WTC11 (cell line): ENCODE data around the gene SFMBT1. TPM values are rescaled to one million over a fixed set of nuclear protein-coding genes. Genes with fewer than 3 reads are reported as not detected.

Experiments
- ATAC-seq: fragments of 200-7000 bp; cut with Tn5 transposase; 2 replicates; pipeline ENCODE4 v1.10.0; 2021; ENCODE audit warnings: mild to moderate bottlenecking, moderate library complexity
- CTCF ChIA-PET: fragments of 300-600 bp; sonication (Branson Sonifier 250); formaldehyde crosslinking; loops from one replicate; lab custom pipeline; 2021; ENCODE audit warnings: antibody characterized with exemption; lab: Charles Lee
- POLR2A ChIA-PET: fragments of 350-600 bp; sonication (Branson Sonifier 250); formaldehyde crosslinking; loops from one replicate; lab custom pipeline; 2021; ENCODE audit warnings: antibody characterized with exemption; lab: Charles Lee
- DNase-seq: peaks from one replicate; pipeline ENCODE4 v3.0.0; 2021; ENCODE audit warnings: low spot score
- H3K27ac Mint-ChIP-seq: 2 replicates; pipeline ENCODE4 v1.8.0; 2021; ENCODE audit warnings: mixed read lengths
- H3K27me3 Mint-ChIP-seq: 2 replicates; pipeline ENCODE4 v1.8.0; 2021; ENCODE audit warnings: low read depth, mild to moderate bottlenecking, moderate library complexity, mixed read lengths
- H3K36me3 Mint-ChIP-seq: 2 replicates; pipeline ENCODE4 v1.8.0; 2021; ENCODE audit warnings: mixed read lengths
- H3K4me1 Mint-ChIP-seq: 2 replicates; pipeline ENCODE4 v1.8.0; 2022; ENCODE audit warnings: mixed read lengths
- H3K4me3 Mint-ChIP-seq: 2 replicates; pipeline ENCODE4 v1.8.0; 2021; ENCODE audit warnings: mild to moderate bottlenecking, moderate library complexity, mixed read lengths
- H3K9me3 Mint-ChIP-seq: 2 replicates; pipeline ENCODE4 v1.8.0; 2021; ENCODE audit warnings: mixed read lengths
- ATF1 ChIP-seq: sonication (generic); formaldehyde crosslinking; IDR thresholded peaks from 2 replicates; pipeline ENCODE4 v1.8.1; 2023; ENCODE audit warnings: mild to moderate bottlenecking, moderate library complexity, missing genetic modification reagents
- ATF3 ChIP-seq: sonication (generic); formaldehyde crosslinking; conservative IDR thresholded peaks from 2 replicates; pipeline ENCODE4 v1.8.1; 2022; ENCODE audit warnings: mild to moderate bottlenecking, missing genetic modification reagents
- JAZF1 ChIP-seq: fragments of 250-450 bp; sonication (Bioruptor Pico); IDR thresholded peaks from 2 replicates; pipeline ENCODE4 v1.9.0; 2021; ENCODE audit warnings: moderate library complexity, mild to moderate bottlenecking, inconsistent platforms
- PRRX2 ChIP-seq: fragments of 250-450 bp; sonication (Bioruptor Pico); IDR thresholded peaks from 2 replicates; pipeline ENCODE4 v1.8.0; 2021; ENCODE audit warnings: mild to moderate bottlenecking
- RELA ChIP-seq: sonication (generic); formaldehyde crosslinking; IDR thresholded peaks from 2 replicates; pipeline ENCODE4 v1.8.1; 2022; ENCODE audit warnings: missing genetic modification reagents, mild to moderate bottlenecking, borderline replicate concordance
- STAT6 ChIP-seq: sonication (generic); formaldehyde crosslinking; conservative IDR thresholded peaks from 2 replicates; pipeline ENCODE4 v1.8.1; 2023; ENCODE audit warnings: mild to moderate bottlenecking, low read depth, missing genetic modification reagents, moderate library complexity
- TEAD4 ChIP-seq: sonication (generic); formaldehyde crosslinking; IDR thresholded peaks from 2 replicates; pipeline ENCODE4 v1.8.0; 2022; ENCODE audit warnings: mild to moderate bottlenecking, missing genetic modification reagents
- TP53 ChIP-seq: sonication (generic); formaldehyde crosslinking; IDR thresholded peaks from 2 replicates; pipeline ENCODE4 v1.8.1; 2023; ENCODE audit warnings: mild to moderate bottlenecking, missing genetic modification reagents
- ZNF219 ChIP-seq: sonication (generic); formaldehyde crosslinking; IDR thresholded peaks from 2 replicates; pipeline ENCODE4 v1.8.0; 2023; ENCODE audit warnings: missing genetic modification reagents, mild to moderate bottlenecking, borderline replicate concordance
- ZNF317 ChIP-seq: sonication (generic); formaldehyde crosslinking; IDR thresholded peaks from 2 replicates; pipeline ENCODE4 v1.8.1; 2023; ENCODE audit warnings: low read depth, mild to moderate bottlenecking, moderate library complexity, missing genetic modification reagents, borderline replicate concordance
- total RNA-seq: library from RNA; stranded (reverse); gene quantifications from 3 replicates; pipeline ENCODE4 v1.2.3, GENCODE V29; 2021
- TF ChIP-seq, protein P1 (sequence below): sonication (generic); formaldehyde crosslinking; IDR thresholded peaks from 2 replicates; pipeline ENCODE4 v1.8.1; 2023; ENCODE audit warnings: mild to moderate bottlenecking, missing genetic modification reagents, moderate library complexity
- TF ChIP-seq, protein P2 (sequence below): sonication (generic); formaldehyde crosslinking; IDR thresholded peaks from 2 replicates; pipeline ENCODE4 v1.8.1; 2022; ENCODE audit warnings: low read depth, missing genetic modification reagents, borderline replicate concordance
- TF ChIP-seq, protein P3 (sequence below): sonication (generic); formaldehyde crosslinking; IDR thresholded peaks from 2 replicates; pipeline ENCODE4 v1.8.1; 2023; ENCODE audit warnings: mild to moderate bottlenecking, missing genetic modification reagents, moderate library complexity
- TF ChIP-seq, protein P4 (sequence below): fragments of 250-450 bp; sonication (Bioruptor Pico); IDR thresholded peaks from 2 replicates; pipeline ENCODE4 v2.1.2; 2022; ENCODE audit warnings: mild to moderate bottlenecking, moderate library complexity

SFMBT1 gene
- total RNA-seq, 1 experiment from 2014 or later, result 20.9 TPM

DNA sequence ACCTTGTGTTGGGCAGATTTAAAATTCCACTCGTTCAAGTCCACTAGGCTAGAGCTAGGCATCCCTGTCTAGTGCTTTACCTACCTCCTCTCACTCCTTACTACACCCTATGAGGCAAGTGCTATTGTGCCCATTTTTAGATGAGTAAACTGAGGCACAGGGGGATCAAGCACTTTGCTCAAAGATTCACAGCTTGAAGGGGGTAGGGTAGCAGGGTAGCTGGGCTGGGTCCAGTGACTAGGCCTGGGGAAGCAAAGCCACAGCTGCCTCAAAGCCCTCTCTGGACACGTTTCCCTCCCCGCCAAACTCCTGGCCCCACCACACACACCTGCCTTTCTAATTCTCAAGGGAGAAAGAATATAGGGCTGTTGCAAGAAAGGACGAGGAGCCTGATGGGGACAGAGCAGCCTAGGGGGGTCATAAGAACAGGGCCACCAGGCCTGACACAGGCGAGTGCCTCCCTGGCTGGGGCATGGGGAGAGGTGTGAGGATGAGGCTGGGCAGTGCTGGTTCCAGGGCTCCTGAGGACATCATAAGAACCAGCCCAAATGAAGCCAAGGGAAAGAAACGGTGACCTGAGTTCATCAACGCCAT, 34.8 kb upstream of the SFMBT1 start (continued):
- TF ChIP-seq TP53, result no peak
- TF ChIP-seq, protein P1, sequence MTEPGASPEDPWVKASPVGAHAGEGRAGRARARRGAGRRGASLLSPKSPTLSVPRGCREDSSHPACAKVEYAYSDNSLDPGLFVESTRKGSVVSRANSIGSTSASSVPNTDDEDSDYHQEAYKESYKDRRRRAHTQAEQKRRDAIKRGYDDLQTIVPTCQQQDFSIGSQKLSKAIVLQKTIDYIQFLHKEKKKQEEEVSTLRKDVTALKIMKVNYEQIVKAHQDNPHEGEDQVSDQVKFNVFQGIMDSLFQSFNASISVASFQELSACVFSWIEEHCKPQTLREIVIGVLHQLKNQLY (CRISPR knock-in tag), result no peak
- TF ChIP-seq STAT6 (CRISPR knock-in tag), result no peak
- TF ChIP-seq JAZF1 (CRISPR knock-in tag), result no peak
- TF ChIP-seq, protein P2, sequence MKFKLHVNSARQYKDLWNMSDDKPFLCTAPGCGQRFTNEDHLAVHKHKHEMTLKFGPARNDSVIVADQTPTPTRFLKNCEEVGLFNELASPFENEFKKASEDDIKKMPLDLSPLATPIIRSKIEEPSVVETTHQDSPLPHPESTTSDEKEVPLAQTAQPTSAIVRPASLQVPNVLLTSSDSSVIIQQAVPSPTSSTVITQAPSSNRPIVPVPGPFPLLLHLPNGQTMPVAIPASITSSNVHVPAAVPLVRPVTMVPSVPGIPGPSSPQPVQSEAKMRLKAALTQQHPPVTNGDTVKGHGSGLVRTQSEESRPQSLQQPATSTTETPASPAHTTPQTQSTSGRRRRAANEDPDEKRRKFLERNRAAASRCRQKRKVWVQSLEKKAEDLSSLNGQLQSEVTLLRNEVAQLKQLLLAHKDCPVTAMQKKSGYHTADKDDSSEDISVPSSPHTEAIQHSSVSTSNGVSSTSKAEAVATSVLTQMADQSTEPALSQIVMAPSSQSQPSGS (CRISPR knock-in tag), result no peak
- no peak for TF ChIP-seq ZNF317 (CRISPR knock-in tag)

DNA sequence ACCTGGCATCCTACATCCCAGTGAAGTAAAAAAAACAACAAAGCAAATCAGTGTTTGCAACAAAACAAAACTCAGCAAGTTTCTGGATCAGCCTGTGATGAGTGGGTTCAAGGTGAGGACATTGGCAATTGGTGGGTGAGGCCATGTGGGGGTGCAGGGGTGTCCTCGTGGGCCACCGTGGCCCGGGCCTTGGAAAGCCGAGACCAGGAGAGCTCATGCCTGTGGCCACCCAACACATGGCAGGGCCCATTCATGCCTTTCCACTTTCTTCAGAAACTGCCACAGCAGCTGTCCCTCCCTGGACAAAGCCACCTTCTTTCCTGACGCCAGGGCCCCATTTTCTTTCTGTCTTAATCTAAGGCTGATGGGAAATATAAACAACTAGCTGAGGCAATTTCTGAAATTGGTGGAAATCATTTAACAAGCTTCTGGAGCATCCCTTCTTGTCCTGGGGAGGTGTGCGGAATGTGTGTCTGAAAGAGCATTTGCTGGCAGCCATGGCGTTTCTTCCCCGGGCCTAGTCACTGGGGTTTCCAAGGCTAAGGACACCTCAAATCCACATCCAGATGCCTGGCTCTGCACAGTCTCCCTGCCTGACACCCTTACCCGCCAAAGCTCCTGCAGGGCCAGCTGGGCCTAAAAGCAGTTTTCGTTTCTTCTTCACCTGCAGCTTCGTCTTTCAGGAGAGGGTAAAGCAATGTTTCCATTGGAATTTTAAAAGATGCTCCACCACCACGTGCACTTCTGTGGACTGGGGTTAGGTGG, 34.1 kb upstream of the SFMBT1 start:
- peak overlapping the region; percentile 36; the same call in 1 of the 2 replicates for H3K27ac Mint-ChIP-seq
- no peak overlapping the region for H3K4me3 Mint-ChIP-seq
- DNase-seq (no peak), ATAC-seq (no peak)
- no peaks in the 10 kb centered on the region for H3K4me1 Mint-ChIP-seq
- no peaks in the 10 kb centered on the region for H3K36me3 Mint-ChIP-seq
- POLR2A ChIA-PET, result no interaction called here
- CTCF ChIA-PET, result interaction anchor here (0.7 to 1.3 kb wide), 4 partner anchors 10 to 55 kb away, joined by 3 to 6 read pairs (median 4); no protein-coding TSS in a partner anchor
- TF ChIP-seq ZNF219 (no peak), ATF1 (CRISPR knock-in tag) (no peak), ATF3 (CRISPR knock-in tag) (no peak)
- TF ChIP-seq, protein P3, sequence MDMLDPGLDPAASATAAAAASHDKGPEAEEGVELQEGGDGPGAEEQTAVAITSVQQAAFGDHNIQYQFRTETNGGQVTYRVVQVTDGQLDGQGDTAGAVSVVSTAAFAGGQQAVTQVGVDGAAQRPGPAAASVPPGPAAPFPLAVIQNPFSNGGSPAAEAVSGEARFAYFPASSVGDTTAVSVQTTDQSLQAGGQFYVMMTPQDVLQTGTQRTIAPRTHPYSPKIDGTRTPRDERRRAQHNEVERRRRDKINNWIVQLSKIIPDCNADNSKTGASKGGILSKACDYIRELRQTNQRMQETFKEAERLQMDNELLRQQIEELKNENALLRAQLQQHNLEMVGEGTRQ (CRISPR knock-in tag), result no peak
- TF ChIP-seq, protein P4, sequence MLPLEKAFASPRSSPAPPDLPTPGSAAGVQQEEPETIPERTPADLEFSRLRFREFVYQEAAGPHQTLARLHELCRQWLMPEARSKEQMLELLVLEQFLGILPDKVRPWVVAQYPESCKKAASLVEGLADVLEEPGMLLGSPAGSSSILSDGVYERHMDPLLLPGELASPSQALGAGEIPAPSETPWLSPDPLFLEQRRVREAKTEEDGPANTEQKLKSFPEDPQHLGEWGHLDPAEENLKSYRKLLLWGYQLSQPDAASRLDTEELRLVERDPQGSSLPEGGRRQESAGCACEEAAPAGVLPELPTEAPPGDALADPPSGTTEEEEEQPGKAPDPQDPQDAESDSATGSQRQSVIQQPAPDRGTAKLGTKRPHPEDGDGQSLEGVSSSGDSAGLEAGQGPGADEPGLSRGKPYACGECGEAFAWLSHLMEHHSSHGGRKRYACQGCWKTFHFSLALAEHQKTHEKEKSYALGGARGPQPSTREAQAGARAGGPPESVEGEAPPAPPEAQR, result no peak
- no peaks in the 10 kb centered on the region for H3K9me3 Mint-ChIP-seq
- H3K27me3 Mint-ChIP-seq, result no peaks in the 10 kb centered on the region

GRCh38 chr3:53079147-53079546, 33.3 kb upstream of the SFMBT1 start:
- H3K4me3 Mint-ChIP-seq, result no peak overlapping the region
- DNase-seq (no peak), ATAC-seq (no peak)
- no peaks in the 10 kb centered on the region for H3K27me3 Mint-ChIP-seq
- no peaks in the 10 kb centered on the region for H3K4me1 Mint-ChIP-seq
- TF ChIP-seq TEAD4 (CRISPR knock-in tag) (no peak), RELA (CRISPR knock-in tag) (no peak), PRRX2 (CRISPR knock-in tag) (no peak)
- POLR2A ChIA-PET, result no interaction called here
- no peaks in the 10 kb centered on the region for H3K36me3 Mint-ChIP-seq
- CTCF ChIA-PET, result interaction anchor here (0.7 to 1.3 kb wide), 3 partner anchors 31 to 55 kb away, joined by 3 to 6 read pairs (median 3); no protein-coding TSS in a partner anchor
- H3K27ac Mint-ChIP-seq, result no peak overlapping the region
- H3K9me3 Mint-ChIP-seq, result no peaks in the 10 kb centered on the region
